A549 treated with DMSO at 1 μM for 4 hours (cell line): ENCODE measurements around the gene IZUMO2. TPM values are rescaled to one million over a fixed set of nuclear protein-coding genes. Genes with fewer than 3 reads are reported as not detected.

Experiments
- total RNA-seq: library from RNA; stranded (reverse); fragments of 200-300 nt; extraction: Qiagen RNA extraction; gene quantifications from 5 replicates; pipeline ENCODE4 v1.2.3, GENCODE V29; 2022; ENCODE audit warnings: low read depth

IZUMO2 gene
- not detected in 5 replicates for total RNA-seq

GRCh38 chr19:50162988-50163387 is at the start of gene IZUMO2:
Gene IZUMO2 (minus strand): TSS chr19:50163281. CDS start chr19:50163194, 87 bp downstream.

GRCh38 chr19:50203281-50204080 is 40.4 kb upstream of the IZUMO2 start, which contains the start of gene MYH14:
Gene MYH14 (plus strand): TSS chr19:50203622. CDS start chr19:50210366, 6,744 bp downstream.

Other genes with a start within 250 kb of the IZUMO2 start
- 47.7 to 59.0 TPM (median 52.0 TPM) in 5 replicates for gene ATF5, start 234.1 kb downstream of the IZUMO2 start, total RNA-seq
- gene NUP62, start 233.8 kb downstream of the IZUMO2 start, total RNA-seq: 78.6 to 111 TPM (median 98.3 TPM) in 5 replicates
- not detected in 5 replicates for gene SIGLEC11, start 202.1 kb downstream of the IZUMO2 start, total RNA-seq
- 36.7 to 43.4 TPM (median 42.8 TPM) in 5 replicates for gene VRK3, start 137.9 kb downstream of the IZUMO2 start, total RNA-seq
- gene ZNF473, start 137.3 kb downstream of the IZUMO2 start, total RNA-seq: 9.1 to 12.1 TPM (median 11.4 TPM) in 5 replicates
- gene MYH14, start 40.3 kb upstream of the IZUMO2 start, total RNA-seq: 5.5 to 7.0 TPM (median 6.6 TPM) in 5 replicates
- 1.1 to 1.7 TPM (median 1.4 TPM) in 5 replicates for gene KCNC3, start 166.1 kb upstream of the IZUMO2 start, total RNA-seq
- 0.58 to 1.6 TPM (median 1.4 TPM) in 5 replicates for gene NAPSA, start 202.4 kb upstream of the IZUMO2 start, total RNA-seq
- 72.0 to 82.4 TPM (median 77.5 TPM) in 5 replicates for gene NR1H2, start 213.2 kb upstream of the IZUMO2 start, total RNA-seq
- 59.3 to 87.5 TPM (median 80.5 TPM) in 5 replicates for gene POLD1, start 221.1 kb upstream of the IZUMO2 start, total RNA-seq